OCI-M2 (cell line): ENCODE data around the gene KCNQ1.

Experiments used
- DNase-seq: peaks from one replicate; lab custom pipeline; 2025; ENCODE audit not compliant: unreplicated experiment; lab: John Stamatoyannopoulos, UW

The KCNQ1 gene

DNA sequence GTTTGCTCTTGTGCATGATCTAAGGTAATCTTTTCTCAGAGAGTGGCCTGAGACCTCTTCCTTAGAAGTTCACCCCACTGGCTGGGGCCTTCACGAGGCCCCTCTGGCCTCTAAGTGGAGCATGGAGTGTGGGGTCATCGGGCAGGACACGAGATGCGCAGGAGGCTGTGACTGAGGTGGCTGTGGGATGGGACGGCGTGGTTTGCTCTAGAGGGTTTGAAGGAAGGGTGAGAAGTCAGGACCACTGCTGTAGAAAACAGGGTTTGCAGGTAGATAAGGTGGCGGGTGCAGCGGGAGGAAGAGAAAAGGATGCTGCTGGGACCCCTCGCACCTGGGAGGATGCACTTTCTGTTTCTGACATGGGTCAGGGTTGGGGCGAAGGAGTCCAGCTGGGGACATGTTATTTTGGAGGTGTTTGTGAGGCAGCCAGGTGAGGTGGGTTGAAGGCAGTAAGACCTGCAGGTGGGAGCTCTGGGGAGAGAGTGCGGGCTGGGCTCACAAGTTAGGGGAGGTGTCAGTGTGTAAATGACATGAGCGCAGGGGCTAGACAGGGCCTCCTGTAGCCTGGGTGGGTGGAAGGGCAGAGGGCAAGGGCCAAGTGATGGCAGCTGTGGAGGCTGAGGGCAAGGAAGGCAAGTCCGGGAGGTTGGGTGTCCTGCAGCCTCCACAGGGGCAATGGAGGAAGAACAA lies 62.5 kb downstream of the KCNQ1 start:
- no peak for DNase-seq

GRCh38 chr11:2507945-2508749 lies 63.3 kb downstream of the KCNQ1 start:
- DNase-seq = no peak

DNA sequence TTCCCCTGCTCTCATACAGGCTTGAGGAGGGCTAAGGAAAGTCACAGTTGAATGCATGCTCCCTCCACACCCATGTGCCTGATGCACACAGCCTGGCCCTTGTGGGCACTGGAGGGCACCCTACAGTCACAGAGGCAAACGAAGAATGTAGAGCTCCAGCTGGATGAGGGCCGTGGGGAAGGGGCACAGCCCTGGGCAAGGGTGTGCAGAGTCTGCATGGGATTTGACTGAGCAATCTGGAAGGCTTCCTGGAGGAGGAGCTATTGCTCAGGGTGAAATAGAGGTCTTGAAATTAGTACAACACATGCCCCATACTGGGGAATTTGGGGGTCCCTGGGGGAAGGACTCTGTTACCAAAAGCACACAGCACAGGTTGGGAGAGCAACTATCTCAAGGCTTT lies 64.0 kb downstream of the KCNQ1 start:
- no peak for DNase-seq

DNA sequence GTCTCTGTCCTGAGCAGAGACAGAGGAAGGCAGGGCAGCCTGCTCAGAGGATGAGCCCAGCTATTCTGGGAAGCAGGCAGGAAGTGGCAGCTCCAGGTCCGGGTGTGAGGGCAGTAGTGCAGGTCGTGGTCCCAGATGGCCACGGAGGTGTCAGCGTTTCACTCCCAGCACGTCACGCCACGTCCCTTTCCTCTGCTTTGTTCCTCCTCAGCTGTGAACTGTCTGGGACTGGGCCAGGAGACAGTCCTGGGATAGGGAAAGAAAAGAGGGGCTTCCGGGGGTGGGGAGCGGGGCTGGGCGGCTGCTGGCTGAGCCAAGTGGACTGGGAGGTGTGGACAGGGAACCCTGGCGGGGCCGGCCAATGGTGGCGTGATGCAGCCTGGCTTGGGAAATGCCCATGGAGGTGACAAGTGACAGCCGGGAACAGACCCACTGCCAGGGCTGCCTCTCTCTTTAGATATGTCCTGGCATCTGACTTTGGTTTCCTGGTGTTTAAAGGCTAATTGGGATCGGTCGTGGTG lies 64.7 kb downstream of the KCNQ1 start:
- no peak for DNase-seq

- DNase-seq = no peak
Measured at GRCh38 chr11:2510626-2511402, 66.0 kb downstream of the KCNQ1 start.

- DNase-seq = no peak
Measured at GRCh38 chr11:2511421-2512369, 66.9 kb downstream of the KCNQ1 start.

- no peak for DNase-seq
Measured at GRCh38 chr11:2512431-2513407, 67.9 kb downstream of the KCNQ1 start.

- no peak for DNase-seq
Measured at GRCh38 chr11:2513441-2513840, 68.6 kb downstream of the KCNQ1 start.

GRCh38 chr11:2515401-2516275 lies 70.8 kb downstream of the KCNQ1 start:
- DNase-seq = no peak

DNA sequence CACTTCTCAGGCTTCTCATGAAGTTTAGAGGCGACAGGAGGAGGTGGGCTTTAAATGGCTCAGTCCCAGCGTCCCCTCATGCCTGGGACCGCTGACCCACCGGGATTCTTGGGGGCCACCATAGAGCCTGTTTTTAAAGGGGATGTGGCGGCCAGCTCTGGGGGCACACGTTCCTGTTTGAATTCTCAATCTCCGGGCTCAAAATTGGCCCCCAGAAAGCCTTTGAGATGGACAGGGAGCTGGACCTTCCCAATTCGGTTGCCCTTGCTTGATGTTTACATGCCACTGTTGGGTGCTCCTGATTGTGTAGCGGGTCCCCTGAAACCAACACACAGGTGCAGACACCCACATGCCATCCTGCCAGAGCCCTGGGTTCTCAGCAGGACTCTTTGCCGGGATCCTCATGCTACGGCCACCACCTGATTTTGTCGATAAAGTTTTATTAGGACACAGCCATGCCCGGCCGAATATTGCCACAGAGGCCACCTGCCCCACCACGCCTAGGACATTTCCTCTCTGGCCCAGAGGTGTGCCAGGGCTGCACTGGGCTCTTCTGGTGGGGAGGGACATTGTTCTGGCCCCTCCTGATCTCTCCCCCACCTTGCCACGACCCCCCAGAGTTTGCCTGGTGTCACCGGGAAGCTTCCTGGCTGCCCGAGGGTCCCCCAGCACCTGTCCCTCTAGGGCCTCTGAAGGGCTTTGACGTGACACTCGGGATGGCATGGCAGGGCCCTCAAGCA lies 71.6 kb downstream of the KCNQ1 start:
- no peak for DNase-seq

DNA sequence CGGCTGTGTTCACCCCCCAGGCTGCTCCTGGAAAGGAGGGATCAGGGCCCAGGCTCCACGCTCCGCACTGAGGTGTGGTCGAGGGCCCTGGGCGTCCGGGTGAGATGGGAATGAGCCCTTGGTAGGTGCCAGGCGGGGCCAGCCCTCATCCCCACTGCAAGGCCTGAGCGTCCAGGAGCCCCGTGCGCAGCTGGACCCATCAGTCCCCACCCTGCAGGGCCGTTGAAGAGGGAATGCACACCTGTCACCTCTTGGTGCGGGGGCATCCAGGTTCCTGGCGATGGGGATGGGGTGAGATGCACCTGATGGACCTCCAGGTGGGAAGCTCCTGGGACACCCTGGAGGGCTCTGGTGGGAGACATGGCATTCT lies 72.2 kb downstream of the KCNQ1 start:
- DNase-seq = no peak

DNA sequence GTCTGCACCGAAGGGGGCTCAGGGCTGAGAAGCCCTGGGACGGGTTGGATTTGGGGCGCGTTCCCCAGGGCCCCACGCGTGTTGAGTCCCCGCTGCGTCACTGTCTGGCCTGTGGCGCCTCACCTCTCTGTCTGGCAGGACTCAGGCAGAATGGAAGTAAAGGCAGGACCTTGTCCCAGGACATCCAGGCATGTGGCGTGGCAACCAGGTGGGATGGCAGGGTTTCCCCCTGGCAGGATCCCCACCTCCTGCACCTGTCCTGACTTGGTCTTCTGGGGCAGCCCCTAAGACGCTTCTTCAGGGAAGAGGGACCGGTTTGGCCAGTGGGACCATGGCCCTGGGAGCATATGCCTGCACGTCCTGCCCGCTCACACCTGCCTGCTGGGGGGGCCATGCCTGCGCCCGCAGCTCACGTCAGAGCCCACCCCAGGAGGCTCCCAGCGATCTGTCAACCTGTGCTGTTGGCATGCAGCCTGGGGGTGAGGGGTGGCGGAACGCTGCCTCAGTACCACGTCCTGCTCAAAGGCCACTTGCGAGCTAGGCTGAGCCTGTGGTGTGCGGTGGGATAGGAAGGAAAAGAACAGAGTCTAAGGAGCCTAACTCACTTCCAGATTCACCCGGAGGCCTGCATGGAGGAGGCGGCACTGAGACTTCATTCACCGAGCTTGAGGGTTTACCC lies 72.7 kb downstream of the KCNQ1 start:
- DNase-seq = no peak

DNA sequence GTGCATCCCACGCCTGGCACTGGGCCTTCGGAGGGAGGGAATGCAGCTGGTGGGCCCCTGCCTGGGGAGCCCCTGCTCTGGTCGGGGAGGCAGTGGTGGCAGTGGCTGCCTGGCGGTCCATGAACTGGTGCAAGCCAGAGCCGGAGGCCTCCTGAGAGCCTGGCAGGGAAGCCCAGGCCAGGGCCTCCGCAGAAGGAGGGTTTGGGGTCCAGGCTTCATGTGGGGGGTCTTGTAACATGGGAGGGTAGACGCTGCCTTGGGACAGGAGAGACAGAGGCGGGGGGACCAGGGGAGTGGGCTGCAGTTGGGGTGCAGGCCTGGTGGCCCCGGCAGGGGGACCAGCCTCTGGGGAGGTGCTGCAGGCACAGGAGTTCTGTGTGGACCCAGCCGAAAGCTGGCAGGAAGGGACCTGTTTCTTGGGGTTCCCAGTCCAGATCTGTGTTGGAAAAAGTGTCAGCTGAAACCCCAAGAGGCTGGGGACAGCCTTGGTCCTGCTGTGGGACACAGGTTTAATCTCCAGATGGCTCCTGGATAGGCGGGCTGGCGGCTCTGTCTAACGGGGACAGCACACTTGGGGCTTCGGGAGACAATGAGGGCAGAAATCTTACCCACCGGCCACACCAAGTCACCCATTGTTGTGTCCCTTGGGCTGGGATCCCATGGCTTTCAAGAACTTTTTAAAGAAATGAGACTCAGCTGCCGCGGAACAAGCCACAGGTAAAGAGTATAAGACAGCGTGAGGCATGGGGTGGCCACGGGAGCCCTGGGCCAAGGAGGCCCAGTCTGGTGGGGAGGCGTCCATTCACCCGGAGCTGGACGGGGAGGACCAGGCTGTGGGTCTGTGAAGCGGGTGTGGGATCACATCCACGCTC lies 73.5 kb downstream of the KCNQ1 start:
- DNase-seq = no peak

DNA sequence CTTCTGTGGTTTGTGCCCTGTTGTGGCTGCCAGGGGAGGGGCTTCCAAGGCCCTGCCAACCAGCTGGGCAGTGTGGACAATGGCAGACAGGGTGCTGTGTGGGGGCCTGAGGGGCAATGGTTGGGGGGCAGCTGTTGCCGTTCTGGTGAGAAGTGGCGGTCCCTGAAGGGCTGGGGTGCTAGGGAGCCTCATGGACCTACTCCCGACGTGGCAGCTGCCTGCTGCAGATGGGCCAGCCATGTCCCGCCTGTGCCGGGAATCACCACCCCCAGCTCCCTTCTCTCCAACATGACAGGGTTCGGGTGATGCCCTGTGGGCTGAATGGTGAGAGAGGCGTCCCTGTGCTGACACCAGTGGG lies 74.2 kb downstream of the KCNQ1 start:
- no peak for DNase-seq

DNA sequence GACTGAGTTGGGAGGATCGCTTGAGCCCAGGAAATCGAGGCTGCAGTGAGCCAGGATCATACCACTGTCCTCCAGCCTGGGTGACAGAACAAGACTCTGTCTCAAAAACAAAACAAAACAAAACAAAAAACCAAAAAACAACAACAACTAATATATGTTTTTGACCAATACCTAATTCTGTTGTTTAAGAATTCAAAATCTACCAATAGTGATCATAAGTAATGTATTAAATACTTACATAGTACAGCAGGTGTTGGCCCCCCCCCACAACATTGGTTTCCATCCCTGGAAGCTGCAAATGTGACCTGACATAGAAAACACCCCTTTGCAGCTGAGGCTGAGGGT lies 74.7 kb downstream of the KCNQ1 start:
- no peak for DNase-seq
